Common myeloid progenitor, CD34-positive (primary cell): ENCODE data around the gene LAMB2.

Experiments used
- CTCF ChIA-PET: fragments of 350-600 bp; sonication (Branson Sonifier 250); formaldehyde crosslinking; loops from one replicate; lab custom pipeline; 2021; ENCODE audit warnings: antibody characterized with exemption; lab: Charles Lee
- POLR2A ChIA-PET: fragments of 350-600 bp; sonication (Branson Sonifier 250); formaldehyde crosslinking; loops from one replicate; lab custom pipeline; 2021; ENCODE audit warnings: antibody characterized with exemption; lab: Charles Lee
- DNase-seq, 3 donors: peaks; one replicate each; pipeline versions ENCODE4 v3.0.0 to v3.0.0-alpha.2; 2013
- H3K27ac ChIP-seq, 2 experiments: 1 replicate in 1 of 2; 2 replicates in 1 of 2; pipeline ENCODE4 v1.7.0; 2013; ENCODE audit warnings: inconsistent platforms in 2 of 2, low read length in 2 of 2, mild to moderate bottlenecking in 2 of 2, low read depth in 1 of 2, moderate library complexity in 1 of 2; ENCODE audit not compliant: severe bottlenecking in 2 of 2, insufficient read depth in 1 of 2, poor library complexity in 1 of 2
- H3K27me3 ChIP-seq, 5 experiments: replicated peaks in 2 of 5; 1 replicate in 3 of 5; 2 replicates in 2 of 5; pipeline versions ENCODE4 v1.6.1 to v1.7.0; 2013; ENCODE audit warnings: low read length in 4 of 5, mild to moderate bottlenecking in 2 of 5, moderate library complexity in 2 of 5, inconsistent platforms in 1 of 5; ENCODE audit not compliant: insufficient read depth in 5 of 5, control insufficient read depth in 4 of 5
- H3K36me3 ChIP-seq, 4 experiments: 1 replicate in 2 of 4; 2 replicates in 2 of 4; pipeline versions ENCODE4 v1.6.1 to v1.7.0; 2013; ENCODE audit warnings: low read length in 3 of 4, control low read depth in 1 of 4, mild to moderate bottlenecking in 1 of 4; ENCODE audit not compliant: control insufficient read depth in 4 of 4, insufficient read depth in 4 of 4
- H3K4me1 ChIP-seq, 4 experiments: 1 replicate in 3 of 4; 2 replicates in 1 of 4; pipeline versions ENCODE4 v1.6.1 to v1.7.1; 2013; ENCODE audit warnings: low read length in 3 of 4, mild to moderate bottlenecking in 3 of 4, control low read depth in 1 of 4, inconsistent platforms in 1 of 4, moderate library complexity in 1 of 4; ENCODE audit not compliant: control insufficient read depth in 4 of 4, insufficient read depth in 4 of 4; ENCODE audit errors: control extremely low read depth in 1 of 4
- H3K4me3 ChIP-seq, 7 experiments: 1 replicate in 4 of 7; 2 replicates in 3 of 7; pipeline versions ENCODE4 v1.5.1 to v1.7.0; 2013; ENCODE audit warnings: mild to moderate bottlenecking in 7 of 7, low read length in 6 of 7, moderate library complexity in 6 of 7, inconsistent platforms in 2 of 7, low read depth in 2 of 7, control low read depth in 1 of 7; ENCODE audit not compliant: insufficient read depth in 4 of 7, control insufficient read depth in 1 of 7; ENCODE audit errors: extremely low read depth in 1 of 7
- H3K9me3 ChIP-seq, 5 experiments: 1 replicate in 4 of 5; 2 replicates in 1 of 5; pipeline versions ENCODE4 v1.6.1 to v1.7.1; 2013; ENCODE audit warnings: low read length in 4 of 5, mild to moderate bottlenecking in 2 of 5, inconsistent platforms in 1 of 5, low read depth in 1 of 5, moderate library complexity in 1 of 5; ENCODE audit not compliant: control insufficient read depth in 4 of 5, insufficient read depth in 2 of 5; ENCODE audit errors: control extremely low read depth in 1 of 5
- WGBS: methylation state at CpG from one replicate; pipeline ENCODE4 v1.1.5; 2013; ENCODE audit not compliant: insufficient coverage; 5-methylcytosine and 5-hydroxymethylcytosine counted together

Gene LAMB2

DNA sequence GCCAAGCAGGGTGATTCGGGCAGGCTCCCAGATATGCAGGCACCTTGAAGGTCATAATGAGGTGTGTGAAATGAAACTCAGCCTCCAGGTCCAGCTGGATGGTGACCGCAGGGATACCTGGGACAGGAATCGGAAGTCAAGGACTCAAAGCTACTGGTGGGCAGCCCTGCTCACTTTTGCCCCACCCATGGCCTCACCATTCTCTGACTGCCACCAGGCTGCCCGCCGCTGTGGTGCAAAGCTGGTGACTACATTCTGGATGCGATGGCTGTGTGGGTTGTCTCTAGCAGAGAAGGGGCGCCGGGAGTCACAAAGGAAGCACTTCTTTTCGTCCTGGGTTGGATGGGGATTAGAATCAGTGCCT is 795 bp downstream of the LAMB2 start:
- ChIA-PET CTCF (interaction anchor here (0.6 to 4.7 kb wide), 11 partner anchors 11 to 144 kb away, joined by 3 to 35 read pairs (median 4); partner anchors contain the start of genes KLHDC8B, QRICH1 and USP19), POLR2A (interaction anchor here (1.1 to 1.7 kb wide), 2 partner anchors 11 to 38 kb away, joined by 5 to 11 read pairs; partner anchors contain the start of genes QRICH1 and USP19)
- H3K4me3 ChIP-seq, result peak overlapping the region in 2 of 7 experiments; percentile 29 to 76
- H3K27me3 ChIP-seq, result no peaks in the 10 kb centered on the region
- 89% methylated on average over 6 of the region's 9 CpGs for WGBS
- no peaks in the 10 kb centered on the region for H3K9me3 ChIP-seq
- peaks cover 5 to 25% (median 18%) of the 10 kb centered on the region in 4 experiments for H3K4me1 ChIP-seq
- H3K36me3 ChIP-seq, result peaks cover 0 to 3% (median 0%) of the 10 kb centered on the region in 4 experiments
- no peak overlapping the region for H3K27ac ChIP-seq
- DNase-seq, result no peak

DNA sequence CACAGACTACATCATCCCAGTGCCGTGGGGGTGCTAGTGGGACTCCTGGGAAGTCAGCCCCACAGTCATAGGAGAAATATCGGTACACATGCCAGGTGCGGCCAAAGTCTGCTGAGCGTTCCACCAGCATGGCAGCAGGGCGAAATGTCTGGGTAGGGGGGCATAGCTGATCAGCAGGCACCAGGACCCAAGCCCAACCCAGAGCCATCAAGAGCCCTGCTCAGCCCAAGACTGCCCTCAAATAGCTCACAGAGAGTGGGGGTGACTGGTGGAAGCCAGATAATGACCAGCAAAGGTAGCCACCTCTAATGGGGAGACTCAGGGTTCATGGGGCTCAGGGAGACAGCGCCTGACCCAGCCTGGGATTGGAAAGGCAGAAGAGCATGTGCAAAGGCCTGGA is 1.3 kb downstream of the LAMB2 start:
- Histone ChIP-seq H3K27ac (no peak overlapping the region), H3K4me1 (peaks cover 5 to 25% (median 18%) of the 10 kb centered on the region in 4 experiments), H3K27me3 (no peaks in the 10 kb centered on the region), H3K9me3 (no peaks in the 10 kb centered on the region), H3K36me3 (peaks cover 0 to 3% (median 0%) of the 10 kb centered on the region in 4 experiments), H3K4me3 (no peak overlapping the region)
- POLR2A ChIA-PET, result interaction anchor here (1.1 to 1.7 kb wide), 2 partner anchors 11 to 38 kb away, joined by 5 to 11 read pairs; partner anchors contain the start of genes QRICH1 and USP19
- 100% methylated on average over 6 of the region's 6 CpGs for WGBS
- DNase-seq, result no peak
- CTCF ChIA-PET, result interaction anchor here (1.4 to 4.7 kb wide), 5 partner anchors 10 to 144 kb away, joined by 3 to 35 read pairs (median 4); partner anchors contain the start of gene USP19

GRCh38 chr3:49131040-49131439 is 1.8 kb downstream of the LAMB2 start:
- no peaks in the 10 kb centered on the region for H3K9me3 ChIP-seq
- no peak overlapping the region for H3K27ac ChIP-seq
- WGBS, result 94% methylated on average over 12 of the region's 12 CpGs
- POLR2A ChIA-PET, result interaction anchor here (1.7 kb wide), 1 partner anchor 37 kb away, joined by 11 read pairs; the partner anchor contains the start of gene QRICH1
- peaks cover 0 to 3% (median 0%) of the 10 kb centered on the region in 4 experiments for H3K36me3 ChIP-seq
- DNase-seq, result no peak
- H3K4me3 ChIP-seq, result no peak overlapping the region
- peaks cover 5 to 25% (median 18%) of the 10 kb centered on the region in 4 experiments for H3K4me1 ChIP-seq
- CTCF ChIA-PET, result interaction anchor here (1.0 to 4.7 kb wide), 4 partner anchors 10 to 107 kb away, joined by 3 to 35 read pairs (median 4); partner anchors contain the start of gene USP19
- H3K27me3 ChIP-seq, result no peaks in the 10 kb centered on the region

DNA sequence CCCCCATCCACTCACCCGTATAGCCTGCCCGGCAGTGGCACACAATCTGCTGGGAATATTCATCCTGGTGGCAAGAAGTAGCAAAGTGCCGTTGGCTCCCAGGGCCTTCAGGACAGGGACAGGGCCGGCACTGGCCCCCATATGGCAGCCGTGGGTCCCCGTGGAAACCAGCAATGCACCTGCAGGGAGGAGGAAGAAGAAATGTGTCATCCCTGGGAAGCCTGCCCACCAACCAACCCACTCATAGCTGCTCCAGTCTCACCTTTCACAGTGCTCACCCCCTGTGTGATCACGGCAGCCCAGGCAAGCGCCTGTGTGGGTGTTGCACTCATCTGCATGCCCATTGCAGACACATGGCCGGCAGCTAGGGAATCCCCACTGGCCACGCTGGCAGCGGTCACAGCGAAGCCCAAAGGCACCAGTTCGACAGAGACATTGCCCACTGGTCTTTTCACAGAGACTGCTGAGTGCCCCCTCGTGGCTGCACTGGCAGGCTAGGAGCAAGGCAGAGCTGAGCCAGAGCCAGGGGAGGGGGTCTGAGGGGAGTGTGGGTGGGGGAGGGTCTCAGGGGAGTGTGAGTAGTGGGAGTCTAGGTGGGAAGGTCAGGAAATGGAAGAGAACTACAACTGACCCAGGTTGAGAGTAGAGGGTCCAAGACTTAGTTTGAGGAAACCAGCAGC is 7.7 kb downstream of the LAMB2 start:
- Histone ChIP-seq H3K27me3 (no peaks in the 10 kb centered on the region), H3K36me3 (peaks cover 0 to 27% (median 0%) of the 10 kb centered on the region in 4 experiments), H3K4me1 (peaks cover 0 to 11% (median 8%) of the 10 kb centered on the region in 4 experiments), H3K9me3 (no peaks in the 10 kb centered on the region), H3K27ac (no peak overlapping the region), H3K4me3 (no peak overlapping the region)
- DNase-seq, result no peak
- 89% methylated on average over 10 of the region's 14 CpGs for WGBS
- ChIA-PET POLR2A (no interaction called here), CTCF (no interaction called here)

DNA sequence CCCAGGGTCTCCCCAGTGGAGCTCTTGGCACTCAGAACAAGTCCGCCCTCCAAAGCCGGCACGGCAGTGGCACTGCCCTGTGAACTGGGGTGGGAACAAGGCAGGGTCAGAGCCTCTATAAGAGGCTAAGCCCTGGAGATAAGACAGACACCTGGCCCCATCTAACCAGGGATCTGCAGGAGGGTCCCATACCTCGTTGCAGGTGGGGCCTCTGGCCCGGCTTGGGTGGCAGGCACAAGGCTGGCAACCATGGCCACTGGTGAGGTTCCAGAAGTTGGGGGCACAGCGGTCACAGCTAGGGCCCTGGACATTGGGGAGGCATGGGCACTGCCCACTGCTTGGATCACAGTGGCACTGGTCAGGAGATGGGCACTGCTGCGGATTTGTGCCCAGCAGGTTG is 8.6 kb downstream of the LAMB2 start:
- POLR2A ChIA-PET, result no interaction called here
- H3K4me1 ChIP-seq, result peaks cover 1 to 20% (median 17%) of the 10 kb centered on the region in 4 experiments

GRCh38 chr3:49123687-49124086 is 9.2 kb downstream of the LAMB2 start:
- H3K4me1 ChIP-seq, result peaks cover 2 to 25% (median 21%) of the 10 kb centered on the region in 4 experiments
- 98% methylated on average over 17 of the region's 17 CpGs for WGBS
- no peak overlapping the region for H3K4me3 ChIP-seq
- ChIA-PET CTCF (interaction anchor here (1.2 to 5.1 kb wide), 3 partner anchors 8 to 29 kb away, joined by 4 to 35 read pairs (median 6); partner anchors contain the start of genes LAMB2 and QRICH1), POLR2A (no interaction called here)
- no peak overlapping the region for H3K27ac ChIP-seq
- no peak for DNase-seq
- no peaks in the 10 kb centered on the region for H3K9me3 ChIP-seq
- no peaks in the 10 kb centered on the region for H3K27me3 ChIP-seq
- peaks cover 0 to 31% (median 2%) of the 10 kb centered on the region in 4 experiments for H3K36me3 ChIP-seq

More for the DNA sequence above, 8.6 kb downstream of the LAMB2 start:
- H3K27me3 ChIP-seq, result no peaks in the 10 kb centered on the region
- H3K4me3 ChIP-seq, result no peak overlapping the region
- no peaks in the 10 kb centered on the region for H3K9me3 ChIP-seq
- no peak for DNase-seq
- CTCF ChIA-PET, result interaction anchor here (1.2 kb wide), 1 partner anchor 11 kb away, joined by 4 read pairs; no protein-coding TSS in a partner anchor
- no peak overlapping the region for H3K27ac ChIP-seq
- peaks cover 0 to 27% (median 0%) of the 10 kb centered on the region in 4 experiments for H3K36me3 ChIP-seq
- WGBS, result 97% methylated on average over 4 of the region's 7 CpGs
